Esophagus squamous epithelium (tissue), 4 donors: Measurements from ENCODE around the gene IFT20.
A peak's percentile ranks its signal among the peaks of the same experiment; 100 is the strongest.

Source experiments
- POLR2A ChIP-seq, 4 donors: fragments of 450-650 bp; IDR thresholded peaks; one replicate each; pipeline ENCODE4 v1.6.1; 2017; ENCODE audit warnings: antibody characterized with exemption in 4 of 4, mild to moderate bottlenecking in 4 of 4, moderate library complexity in 3 of 4
- TF ChIP-seq, protein P1 (sequence below), 6 experiments: fragments of 450-650 bp in 4 of 6; fragments of 200-600 bp in 2 of 6; sonication (generic) in 2 of 6; IDR thresholded peaks; one replicate each; pipeline ENCODE4 v1.5.1; 2016 to 2019; ENCODE audit warnings: antibody characterized with exemption in 6 of 6, mild to moderate bottlenecking in 4 of 6, moderate library complexity in 4 of 6

DNA sequence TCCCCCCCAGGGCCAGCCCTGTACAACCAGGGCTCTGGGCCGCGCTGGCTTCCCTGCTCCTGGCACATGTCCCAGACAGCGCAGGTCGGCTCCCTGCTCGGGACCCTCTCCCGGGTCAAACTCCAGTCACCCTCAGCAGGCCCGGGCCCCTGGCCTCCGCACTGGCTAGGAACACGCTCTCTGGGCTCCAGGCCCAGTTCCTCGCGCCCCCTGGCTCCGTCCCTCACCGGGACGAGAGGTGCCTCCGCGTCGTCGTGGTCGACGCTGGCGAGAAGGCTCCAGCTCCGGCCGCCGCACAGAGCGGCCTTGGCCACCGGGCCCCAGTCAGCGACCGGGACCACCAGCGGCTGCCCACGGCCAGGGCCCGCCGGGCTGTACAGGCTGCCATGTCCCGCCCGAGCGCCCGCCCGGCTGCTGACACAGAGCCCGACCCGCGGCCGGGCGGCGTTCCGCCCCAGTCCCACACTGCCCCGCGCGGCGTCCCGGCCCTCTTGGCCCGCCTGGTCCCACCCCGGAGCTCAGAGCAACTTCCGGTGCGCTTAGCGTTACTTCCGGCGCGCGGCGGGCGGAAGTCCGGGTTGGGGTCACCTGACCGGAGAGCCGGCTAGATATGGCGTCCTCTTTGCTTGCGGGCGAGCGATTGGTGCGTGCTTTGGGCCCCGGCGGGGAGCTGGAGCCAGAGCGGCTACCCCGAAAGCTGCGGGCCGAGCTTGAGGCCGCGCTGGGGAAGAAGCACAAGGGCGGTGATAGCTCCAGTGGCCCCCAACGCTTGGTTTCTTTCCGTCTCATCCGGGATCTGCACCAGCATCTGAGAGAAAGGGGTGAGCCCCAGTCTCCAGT is 22.0 kb upstream of the IFT20 start, which contains the start of gene POLDIP2:
- peak in 3 of 4 donors; percentile 95 to 96 (median 96) for TF ChIP-seq POLR2A (IDR thresholded peaks at IDR 0.05)
- TF ChIP-seq, protein P1, sequence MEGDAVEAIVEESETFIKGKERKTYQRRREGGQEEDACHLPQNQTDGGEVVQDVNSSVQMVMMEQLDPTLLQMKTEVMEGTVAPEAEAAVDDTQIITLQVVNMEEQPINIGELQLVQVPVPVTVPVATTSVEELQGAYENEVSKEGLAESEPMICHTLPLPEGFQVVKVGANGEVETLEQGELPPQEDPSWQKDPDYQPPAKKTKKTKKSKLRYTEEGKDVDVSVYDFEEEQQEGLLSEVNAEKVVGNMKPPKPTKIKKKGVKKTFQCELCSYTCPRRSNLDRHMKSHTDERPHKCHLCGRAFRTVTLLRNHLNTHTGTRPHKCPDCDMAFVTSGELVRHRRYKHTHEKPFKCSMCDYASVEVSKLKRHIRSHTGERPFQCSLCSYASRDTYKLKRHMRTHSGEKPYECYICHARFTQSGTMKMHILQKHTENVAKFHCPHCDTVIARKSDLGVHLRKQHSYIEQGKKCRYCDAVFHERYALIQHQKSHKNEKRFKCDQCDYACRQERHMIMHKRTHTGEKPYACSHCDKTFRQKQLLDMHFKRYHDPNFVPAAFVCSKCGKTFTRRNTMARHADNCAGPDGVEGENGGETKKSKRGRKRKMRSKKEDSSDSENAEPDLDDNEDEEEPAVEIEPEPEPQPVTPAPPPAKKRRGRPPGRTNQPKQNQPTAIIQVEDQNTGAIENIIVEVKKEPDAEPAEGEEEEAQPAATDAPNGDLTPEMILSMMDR (IDR thresholded peaks at IDR 0.05), result peak in 3 of 6 experiments; percentile 23 to 46 (median 25)
